Bladder microvascular endothelial cell (primary cell): ENCODE data around the gene ERV3-1. TPM values are rescaled to one million over a fixed set of nuclear protein-coding genes. Genes with fewer than 3 reads are reported as not detected.

Experiments
- total RNA-seq: library from RNA; depleted of rRNA; stranded (reverse); fragments of >200 nt; gene quantifications from 2 replicates; pipeline ENCODE4 v1.2.3, GENCODE V29; 2014

ERV3-1 gene, protein sequence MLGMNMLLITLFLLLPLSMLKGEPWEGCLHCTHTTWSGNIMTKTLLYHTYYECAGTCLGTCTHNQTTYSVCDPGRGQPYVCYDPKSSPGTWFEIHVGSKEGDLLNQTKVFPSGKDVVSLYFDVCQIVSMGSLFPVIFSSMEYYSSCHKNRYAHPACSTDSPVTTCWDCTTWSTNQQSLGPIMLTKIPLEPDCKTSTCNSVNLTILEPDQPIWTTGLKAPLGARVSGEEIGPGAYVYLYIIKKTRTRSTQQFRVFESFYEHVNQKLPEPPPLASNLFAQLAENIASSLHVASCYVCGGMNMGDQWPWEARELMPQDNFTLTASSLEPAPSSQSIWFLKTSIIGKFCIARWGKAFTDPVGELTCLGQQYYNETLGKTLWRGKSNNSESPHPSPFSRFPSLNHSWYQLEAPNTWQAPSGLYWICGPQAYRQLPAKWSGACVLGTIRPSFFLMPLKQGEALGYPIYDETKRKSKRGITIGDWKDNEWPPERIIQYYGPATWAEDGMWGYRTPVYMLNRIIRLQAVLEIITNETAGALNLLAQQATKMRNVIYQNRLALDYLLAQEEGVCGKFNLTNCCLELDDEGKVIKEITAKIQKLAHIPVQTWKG
- total RNA-seq: 5.7 and 10.1 TPM in 2 replicates

DNA sequence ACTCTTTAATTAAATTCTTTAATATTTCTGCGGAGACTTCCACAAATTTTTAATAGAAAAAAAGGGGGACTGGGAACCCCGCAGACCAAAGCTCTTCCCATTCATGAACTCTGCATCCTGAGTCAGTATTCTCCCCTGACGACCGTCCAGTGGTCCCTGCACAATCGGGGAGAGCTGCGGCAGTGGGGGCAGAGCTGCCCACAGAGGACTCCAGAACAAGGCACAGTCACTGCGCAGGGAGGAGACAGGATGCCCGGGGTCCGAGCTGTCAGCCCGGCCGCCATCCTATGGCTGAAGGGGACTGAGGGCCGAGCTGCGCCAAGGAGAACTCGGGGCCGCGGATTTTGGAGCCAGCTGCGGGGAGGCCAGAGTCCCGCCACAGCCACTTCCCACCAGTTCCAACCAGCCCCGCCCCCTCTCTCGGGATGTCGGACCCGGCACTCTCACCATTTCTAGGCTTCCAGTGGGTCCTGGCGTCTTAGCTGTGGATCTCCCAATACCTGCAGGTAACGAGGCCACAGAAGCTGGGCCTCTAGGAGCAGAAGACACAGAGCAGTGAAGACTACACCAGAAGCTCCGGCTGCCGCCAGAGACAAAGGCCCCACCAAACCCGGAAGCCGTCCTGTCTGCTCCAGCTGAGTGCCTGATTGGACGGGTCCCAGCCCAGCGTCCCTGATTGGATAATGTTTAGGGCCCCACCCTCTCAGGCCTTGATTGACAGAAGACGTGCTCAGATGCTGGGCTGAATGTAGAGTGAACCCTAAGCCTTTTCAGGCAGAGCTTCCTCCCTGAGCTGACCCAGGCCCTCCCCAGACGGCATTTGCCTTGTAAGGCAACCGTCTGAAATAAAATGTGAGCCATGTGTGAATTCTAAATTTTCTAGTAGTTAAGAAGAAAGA is at the start of gene ERV3-1:
TSS of gene ERV3-1 (minus strand) at position 594 of the 899 bp plus-strand sequence. CDS start 13,661 bp downstream, outside the sequence.

DNA sequence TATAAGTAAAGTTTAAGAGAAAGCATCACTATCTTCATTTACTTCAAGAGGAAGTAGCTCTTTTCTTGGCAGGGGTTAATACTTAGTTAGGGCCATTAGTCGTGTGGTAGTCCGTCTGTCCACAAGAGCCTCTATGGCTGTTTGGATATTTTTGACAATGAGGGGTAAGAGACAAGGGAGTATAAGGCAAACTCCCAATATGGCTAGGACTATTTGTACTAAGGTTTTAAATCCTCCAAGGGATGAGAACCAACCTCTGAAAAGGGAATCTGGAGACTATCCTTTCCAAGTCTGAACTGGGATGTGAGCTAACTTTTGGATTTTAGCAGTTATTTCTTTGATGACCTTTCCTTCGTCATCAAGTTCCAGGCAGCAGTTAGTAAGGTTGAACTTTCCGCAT is 15.6 kb downstream of the ERV3-1 start, which contains the start of gene ZNF117:
TSS of gene ZNF117 (minus strand) at position 101 of the 400 bp plus-strand sequence.

Other genes with a start within 250 kb of the ERV3-1 start
- gene ZNF138, start 212.3 kb downstream of the ERV3-1 start, total RNA-seq: 2.8 and 5.5 TPM in 2 replicates
- 3.1 and 8.4 TPM in 2 replicates for gene ZNF273, start 103.4 kb downstream of the ERV3-1 start, total RNA-seq
- 2.4 and 5.8 TPM in 2 replicates for gene ZNF117, start 15.7 kb downstream of the ERV3-1 start, total RNA-seq